NK-92 treated with Interleukin-12 subunit alpha and Interleukin-12 subunit beta, amount 100 ng/mL, for 24 hours (cell line): Measurements from ENCODE around the gene ARF6.
A peak's percentile ranks its signal among the peaks of the same experiment; 100 is the strongest.
"Not testable (repeated sequence)": the region's sequence is repeated elsewhere in the genome, so short reads cannot be mapped to it uniquely, and the experiment has no call there.

ENCODE experiments used
- DNase-seq: peaks from one replicate; lab custom pipeline; 2025; lab: John Stamatoyannopoulos, UW

The ARF6 gene

GRCh38 chr14:49892636-49893308 lies at the start of gene ARF6:
Gene ARF6, plus strand, starts transcription at chr14:49893082. Its CDS starts 655 bp downstream, at chr14:49893737.
- DNase-seq, result peak; percentile 98

- no peak for DNase-seq
Observed at GRCh38 chr14:49849213-49849847, 43.6 kb upstream of the ARF6 start.

GRCh38 chr14:49851813-49852212 lies 41.1 kb upstream of the ARF6 start:
- DNase-seq, result no peak

- peak; percentile 81 for DNase-seq
Observed at GRCh38 chr14:49852301-49853157, 40.4 kb upstream of the ARF6 start, which contains the start of gene NEMF. Gene NEMF, minus strand, starts transcription at chr14:49852788. Its CDS starts 35 bp downstream, at chr14:49852753.

GRCh38 chr14:49853158-49853477 lies 39.8 kb upstream of the ARF6 start:
- DNase-seq, result no peak

GRCh38 chr14:49853572-49854375 lies 39.1 kb upstream of the ARF6 start:
- DNase-seq, result no peak

DNA sequence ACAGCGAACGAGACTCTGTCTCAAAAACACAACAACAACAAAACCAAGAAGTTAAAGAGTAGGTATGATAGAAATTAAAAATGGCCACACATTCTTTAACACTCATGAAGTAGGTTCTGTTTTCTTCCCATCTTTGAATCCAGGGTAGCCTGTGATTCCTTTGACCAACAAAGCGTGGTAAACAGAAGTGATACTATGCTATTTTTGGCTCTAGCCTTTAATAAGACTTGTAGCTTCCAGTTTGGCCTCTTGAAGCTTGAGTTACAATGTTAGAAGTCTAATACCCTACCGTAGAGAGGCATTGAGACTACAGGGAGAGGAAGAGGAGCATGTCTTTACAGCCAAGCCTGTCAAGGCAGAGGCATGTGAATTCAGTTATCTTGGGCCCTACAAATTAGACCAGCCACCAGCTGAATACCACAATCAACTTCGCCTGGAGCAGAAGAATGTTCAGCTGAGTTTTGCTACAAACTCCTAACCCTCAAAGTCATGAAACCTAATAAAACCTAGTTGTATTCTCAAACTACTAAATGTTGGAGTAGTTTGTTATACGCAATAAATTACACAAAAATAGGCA lies 35.4 kb upstream of the ARF6 start:
- no peak for DNase-seq

GRCh38 chr14:49858383-49858782 lies 34.5 kb upstream of the ARF6 start:
- DNase-seq, result no peak

- no peak for DNase-seq
Observed at GRCh38 chr14:49860988-49861698, 31.7 kb upstream of the ARF6 start.

DNA sequence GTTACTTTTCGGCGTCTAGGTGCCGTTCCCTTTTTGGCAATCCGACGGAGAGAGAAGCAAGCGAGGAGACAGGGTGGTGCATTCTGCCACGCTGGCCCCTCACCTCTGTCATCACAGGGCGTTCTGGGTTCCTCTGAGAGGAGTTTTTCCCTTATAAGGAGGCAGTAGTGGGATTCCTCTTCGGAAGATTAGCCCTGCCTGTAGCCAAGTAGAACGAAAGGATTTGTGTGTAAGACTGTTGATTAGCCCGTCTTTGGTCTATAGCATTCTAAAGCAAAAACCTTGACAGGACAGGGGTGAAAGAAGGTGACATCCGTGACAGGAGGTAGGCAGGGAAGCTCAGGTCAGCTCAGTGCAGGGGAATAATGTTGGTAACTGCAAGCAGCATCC lies 31.2 kb upstream of the ARF6 start:
- peak; percentile 54 for DNase-seq

DNA sequence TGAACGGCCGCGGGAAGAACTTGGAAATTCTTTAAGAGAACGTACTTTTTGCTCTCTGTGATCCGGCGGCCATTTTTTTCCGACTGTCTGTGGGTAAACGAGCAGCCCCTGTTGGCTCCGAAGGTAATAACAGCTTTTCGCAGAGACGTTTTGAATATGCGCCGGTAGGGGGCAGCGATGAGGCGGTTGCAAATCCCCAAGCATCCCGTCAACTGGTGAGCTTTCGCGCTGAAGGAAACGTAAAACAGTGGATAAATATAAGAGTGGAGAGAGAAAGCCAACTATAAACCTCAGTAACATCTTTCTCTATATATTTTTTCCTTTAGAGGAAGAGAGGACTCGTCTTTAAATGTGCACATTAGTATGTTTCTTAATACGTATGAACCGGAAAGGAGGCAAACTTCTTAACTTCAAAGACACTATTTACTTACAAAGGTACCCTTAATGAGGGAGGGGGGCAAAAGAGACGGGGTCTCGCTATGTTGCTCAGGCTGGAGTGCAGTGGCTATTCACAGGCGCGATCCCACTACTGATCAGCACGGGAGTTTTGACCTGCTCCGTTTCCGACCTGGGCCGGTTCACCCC lies 30.7 kb upstream of the ARF6 start:
- peak; percentile 80 for DNase-seq

DNA sequence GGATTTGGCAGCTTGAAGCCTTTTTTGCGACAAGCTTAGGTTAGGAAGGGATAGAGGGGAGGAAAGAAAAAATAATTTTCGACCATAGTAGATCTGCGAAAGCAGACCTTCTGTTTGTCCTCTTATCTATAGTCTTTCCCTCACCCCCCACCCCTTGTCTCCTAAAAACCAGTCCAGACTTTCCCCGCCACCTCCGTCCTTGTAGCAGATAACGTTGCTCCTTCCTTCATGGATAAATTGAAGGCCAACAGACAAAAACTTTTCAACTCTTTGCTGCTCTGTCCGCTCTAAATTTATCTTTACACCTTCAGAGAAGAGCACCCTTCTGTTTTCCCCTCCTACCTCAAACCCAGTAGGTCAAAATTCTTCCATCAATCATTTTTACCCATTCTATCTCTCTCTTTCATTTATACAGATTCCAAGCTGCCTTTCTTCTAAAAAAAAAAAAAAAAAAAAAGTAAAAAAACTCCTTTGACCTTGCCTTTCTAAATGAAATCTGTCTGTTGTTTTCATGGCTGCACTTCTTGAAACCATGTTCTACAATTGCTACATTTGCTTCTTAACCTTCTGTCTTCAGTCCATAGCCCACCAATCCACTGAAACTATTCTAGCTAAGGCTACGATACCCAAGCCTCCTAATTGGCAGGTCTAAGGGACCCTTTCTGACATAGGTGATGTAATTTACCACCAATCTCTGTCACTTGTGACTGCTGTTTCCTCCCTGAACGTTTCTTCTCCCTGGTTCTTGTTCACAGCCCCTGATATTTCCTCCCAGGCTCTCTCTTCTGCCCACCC lies 29.2 kb upstream of the ARF6 start:
- peak; percentile 21 for DNase-seq

DNA sequence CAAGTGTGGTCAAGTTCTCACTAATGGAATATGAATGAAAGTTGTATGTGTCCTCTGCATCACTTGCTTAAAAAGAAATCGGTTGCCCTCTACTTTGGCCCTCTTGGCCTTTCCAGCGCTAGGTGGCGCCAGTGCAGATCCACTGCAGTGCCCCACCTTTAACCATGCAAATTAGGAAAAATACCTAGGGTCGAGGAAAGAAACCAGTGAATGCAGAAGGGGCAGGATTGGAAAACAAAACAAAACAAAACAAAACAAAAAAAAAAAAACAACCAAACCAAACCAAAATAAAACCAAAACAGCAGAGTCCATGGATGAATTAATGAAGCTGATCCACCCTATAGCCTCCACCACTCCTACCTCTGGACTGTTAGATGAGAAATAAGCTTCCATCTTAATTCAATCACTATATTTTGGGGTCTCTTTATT lies 27.4 kb upstream of the ARF6 start:
- peak; percentile 52 for DNase-seq

- DNase-seq, result peak; percentile 98
Observed at GRCh38 chr14:49867831-49868719, 24.8 kb upstream of the ARF6 start.

GRCh38 chr14:49868720-49869114 lies 24.2 kb upstream of the ARF6 start:
- DNase-seq, result no peak

DNA sequence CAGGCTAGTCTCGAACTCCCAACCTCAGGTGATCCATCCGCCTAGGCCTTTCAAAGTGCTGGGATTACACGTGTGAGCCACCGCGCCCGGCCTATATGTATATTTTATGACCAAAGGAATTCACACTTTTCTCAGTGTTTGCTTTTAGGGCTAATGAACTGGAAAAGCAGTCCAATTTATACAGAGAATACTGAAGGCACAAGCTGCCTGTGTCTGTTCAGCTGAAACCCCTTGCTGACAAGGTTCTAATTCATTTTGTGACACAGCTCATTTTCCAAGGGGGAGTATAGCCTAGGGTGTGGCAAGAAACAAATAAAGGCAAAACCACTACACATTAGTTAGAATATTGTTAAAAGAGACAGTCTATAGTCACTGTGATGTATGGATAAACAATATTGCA lies 22.0 kb upstream of the ARF6 start:
- no peak for DNase-seq

DNA sequence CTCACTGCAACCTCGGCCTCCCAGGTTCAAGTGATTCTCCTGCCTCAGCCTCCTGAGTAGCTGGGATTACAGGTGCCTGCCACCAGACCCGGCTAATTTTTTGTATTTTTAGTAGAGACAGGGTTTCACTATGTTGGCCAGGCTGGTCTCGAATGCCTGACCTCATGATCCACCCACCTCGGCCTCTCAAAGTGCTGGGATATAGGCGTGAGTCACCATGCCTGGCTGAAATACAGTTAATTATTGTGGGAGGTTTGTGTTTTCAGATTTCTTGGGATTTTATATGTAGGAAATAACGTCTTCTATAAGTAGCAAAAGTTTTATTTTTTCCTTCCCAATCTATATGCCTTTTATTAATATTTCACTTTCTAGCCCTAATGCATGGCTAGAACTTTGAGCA lies 19.3 kb upstream of the ARF6 start:
- not testable (repeated sequence) for DNase-seq

DNA sequence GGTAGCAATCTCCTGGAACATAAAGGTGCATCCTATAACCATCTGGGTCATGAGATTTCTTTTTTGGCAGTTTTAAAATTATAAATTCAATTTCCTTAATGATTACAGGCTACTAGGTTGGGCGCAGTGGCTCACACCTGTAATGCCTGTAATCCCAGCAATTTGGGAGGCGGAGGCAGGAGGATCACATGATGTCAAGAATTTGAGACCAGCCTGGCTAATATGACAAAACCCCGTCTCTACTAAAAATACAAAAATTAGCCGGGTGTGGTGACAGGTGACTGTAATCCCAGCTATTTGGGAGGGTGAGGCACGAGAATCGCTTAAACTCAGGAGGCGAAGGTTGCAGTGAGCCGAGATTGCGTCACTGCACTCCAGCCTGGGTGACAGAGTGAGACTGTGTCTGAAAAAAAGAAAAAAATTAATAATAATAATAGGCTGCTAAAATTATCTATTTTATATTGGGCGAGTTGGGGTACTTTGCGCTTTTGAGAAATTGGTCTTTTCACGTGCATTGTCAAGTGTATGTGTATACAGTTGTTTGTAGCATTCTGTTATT lies 17.2 kb upstream of the ARF6 start:
- DNase-seq, result no peak
